Measurements from ENCODE around the gene PDZRN4. TPM values are rescaled to one million over a fixed set of nuclear protein-coding genes. Genes with fewer than 3 reads are reported as not detected.

The PDZRN4 gene
- total and polyA plus RNA-seq, 2 experiments from 2014 or later, result 0.90 TPM; not detected in 1

DNA sequence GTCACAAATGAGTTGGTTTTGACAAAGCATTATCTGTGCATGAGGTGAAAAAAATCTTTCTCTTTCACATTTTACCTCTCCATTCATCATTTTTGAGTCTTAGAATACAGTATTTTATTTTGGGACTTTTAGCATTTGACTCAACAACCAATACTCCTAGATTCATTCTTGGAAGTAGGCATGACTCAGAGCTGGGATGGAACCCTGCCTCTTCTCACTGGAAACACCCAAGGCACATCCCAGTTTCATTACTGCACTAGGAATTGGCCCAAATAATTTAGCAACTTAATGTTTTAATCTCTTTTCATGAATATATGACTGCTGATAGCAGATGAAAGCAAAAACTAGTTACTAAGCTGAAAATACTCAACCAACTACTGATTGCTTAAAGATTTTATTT lies 3.3 kb upstream of the PDZRN4 start (continued):
- TF ChIP-seq, protein P1, sequence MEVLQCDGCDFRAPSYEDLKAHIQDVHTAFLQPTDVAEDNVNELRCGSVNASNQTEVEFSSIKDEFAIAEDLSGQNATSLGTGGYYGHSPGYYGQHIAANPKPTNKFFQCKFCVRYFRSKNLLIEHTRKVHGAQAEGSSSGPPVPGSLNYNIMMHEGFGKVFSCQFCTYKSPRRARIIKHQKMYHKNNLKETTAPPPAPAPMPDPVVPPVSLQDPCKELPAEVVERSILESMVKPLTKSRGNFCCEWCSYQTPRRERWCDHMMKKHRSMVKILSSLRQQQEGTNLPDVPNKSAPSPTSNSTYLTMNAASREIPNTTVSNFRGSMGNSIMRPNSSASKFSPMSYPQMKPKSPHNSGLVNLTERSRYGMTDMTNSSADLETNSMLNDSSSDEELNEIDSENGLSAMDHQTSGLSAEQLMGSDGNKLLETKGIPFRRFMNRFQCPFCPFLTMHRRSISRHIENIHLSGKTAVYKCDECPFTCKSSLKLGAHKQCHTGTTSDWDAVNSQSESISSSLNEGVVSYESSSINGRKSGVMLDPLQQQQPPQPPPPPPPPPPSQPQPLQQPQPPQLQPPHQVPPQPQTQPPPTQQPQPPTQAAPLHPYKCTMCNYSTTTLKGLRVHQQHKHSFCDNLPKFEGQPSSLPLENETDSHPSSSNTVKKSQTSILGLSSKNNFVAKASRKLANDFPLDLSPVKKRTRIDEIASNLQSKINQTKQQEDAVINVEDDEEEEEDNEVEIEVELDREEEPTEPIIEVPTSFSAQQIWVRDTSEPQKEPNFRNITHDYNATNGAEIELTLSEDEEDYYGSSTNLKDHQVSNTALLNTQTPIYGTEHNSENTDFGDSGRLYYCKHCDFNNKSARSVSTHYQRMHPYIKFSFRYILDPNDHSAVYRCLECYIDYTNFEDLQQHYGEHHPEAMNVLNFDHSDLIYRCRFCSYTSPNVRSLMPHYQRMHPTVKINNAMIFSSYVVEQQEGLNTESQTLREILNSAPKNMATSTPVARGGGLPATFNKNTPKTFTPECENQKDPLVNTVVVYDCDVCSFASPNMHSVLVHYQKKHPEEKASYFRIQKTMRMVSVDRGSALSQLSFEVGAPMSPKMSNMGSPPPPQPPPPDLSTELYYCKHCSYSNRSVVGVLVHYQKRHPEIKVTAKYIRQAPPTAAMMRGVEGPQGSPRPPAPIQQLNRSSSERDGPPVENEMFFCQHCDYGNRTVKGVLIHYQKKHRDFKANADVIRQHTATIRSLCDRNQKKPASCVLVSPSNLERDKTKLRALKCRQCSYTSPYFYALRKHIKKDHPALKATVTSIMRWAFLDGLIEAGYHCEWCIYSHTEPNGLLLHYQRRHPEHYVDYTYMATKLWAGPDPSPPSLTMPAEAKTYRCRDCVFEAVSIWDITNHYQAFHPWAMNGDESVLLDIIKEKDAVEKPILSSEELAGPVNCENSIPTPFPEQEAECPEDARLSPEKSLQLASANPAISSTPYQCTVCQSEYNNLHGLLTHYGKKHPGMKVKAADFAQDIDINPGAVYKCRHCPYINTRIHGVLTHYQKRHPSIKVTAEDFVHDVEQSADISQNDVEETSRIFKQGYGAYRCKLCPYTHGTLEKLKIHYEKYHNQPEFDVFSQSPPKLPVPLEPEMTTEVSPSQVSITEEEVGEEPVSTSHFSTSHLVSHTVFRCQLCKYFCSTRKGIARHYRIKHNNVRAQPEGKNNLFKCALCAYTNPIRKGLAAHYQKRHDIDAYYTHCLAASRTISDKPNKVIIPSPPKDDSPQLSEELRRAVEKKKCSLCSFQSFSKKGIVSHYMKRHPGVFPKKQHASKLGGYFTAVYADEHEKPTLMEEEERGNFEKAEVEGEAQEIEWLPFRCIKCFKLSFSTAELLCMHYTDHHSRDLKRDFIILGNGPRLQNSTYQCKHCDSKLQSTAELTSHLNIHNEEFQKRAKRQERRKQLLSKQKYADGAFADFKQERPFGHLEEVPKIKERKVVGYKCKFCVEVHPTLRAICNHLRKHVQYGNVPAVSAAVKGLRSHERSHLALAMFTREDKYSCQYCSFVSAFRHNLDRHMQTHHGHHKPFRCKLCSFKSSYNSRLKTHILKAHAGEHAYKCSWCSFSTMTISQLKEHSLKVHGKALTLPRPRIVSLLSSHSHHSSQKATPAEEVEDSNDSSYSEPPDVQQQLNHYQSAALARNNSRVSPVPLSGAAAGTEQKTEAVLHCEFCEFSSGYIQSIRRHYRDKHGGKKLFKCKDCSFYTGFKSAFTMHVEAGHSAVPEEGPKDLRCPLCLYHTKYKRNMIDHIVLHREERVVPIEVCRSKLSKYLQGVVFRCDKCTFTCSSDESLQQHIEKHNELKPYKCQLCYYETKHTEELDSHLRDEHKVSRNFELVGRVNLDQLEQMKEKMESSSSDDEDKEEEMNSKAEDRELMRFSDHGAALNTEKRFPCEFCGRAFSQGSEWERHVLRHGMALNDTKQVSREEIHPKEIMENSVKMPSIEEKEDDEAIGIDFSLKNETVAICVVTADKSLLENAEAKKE (CRISPR knock-in tag; IDR thresholded peaks at IDR 0.05), result no peak
- TF ChIP-seq STAT1 (IDR thresholded peaks at IDR 0.05; ENCODE audit: unreplicated experiment), result no peak
- no peak for TF ChIP-seq POLR2AphosphoS5 (IDR thresholded peaks at IDR 0.05; ENCODE audit: low read depth)

GRCh38 chr12:41186026-41186425 lies 2.1 kb upstream of the PDZRN4 start:
- no peak for DNase-seq (ENCODE audit: low spot score)
- Histone ChIP-seq H3K27me3 (ENCODE audit: insufficient read depth) (peaks cover 53% of the 10 kb centered on the region), H3K36me3 (ENCODE audit: insufficient read depth) (no peaks in the 10 kb centered on the region), H3K27ac (ENCODE audit: low read depth) (no peak overlapping the region), H3K9me2 (ENCODE audit: insufficient read depth) (no peaks in the 10 kb centered on the region), H4K20me1 (replicated peaks; ENCODE audit: insufficient read depth) (no peaks in the 10 kb centered on the region), H2AFZ (no peak overlapping the region), H3K79me2 (replicated peaks; ENCODE audit: insufficient read depth) (no peaks in the 10 kb centered on the region), H3K4me1 (ENCODE audit: insufficient read depth) (no peaks in the 10 kb centered on the region), H3K4me3 (no peak overlapping the region), H3K4me2 (no peak overlapping the region), H3F3A (replicated peaks; ENCODE audit: low read depth) (0 out of 2 replicates have a peak, but pooled peaks cover 3% of the 10 kb centered on the region)
- Mint-ChIP-seq H3K9me3 (no peaks in the 10 kb centered on the region), H3K4me1 (peaks cover 19% of the 10 kb centered on the region), H3K36me3 (ENCODE audit: low read depth) (no peaks in the 10 kb centered on the region), H3K27me3 (ENCODE audit: insufficient read depth, low read depth, poor library complexity) (peaks cover 30% of the 10 kb centered on the region), H3K4me3 (no peak overlapping the region), H3K27ac (no peak overlapping the region)
- no peak for ATAC-seq
- TF ChIP-seq JUNB (IDR thresholded peaks at IDR 0.05; ENCODE audit: unreplicated experiment) (no peak), ZNF331 (CRISPR knock-in tag; IDR thresholded peaks at IDR 0.05; ENCODE audit: low read depth) (no peak), NANOG (IDR thresholded peaks at IDR 0.05; ENCODE audit: borderline replicate concordance) (no peak), STAT1 (IDR thresholded peaks at IDR 0.05; ENCODE audit: unreplicated experiment) (no peak), EZH2phosphoT487 (IDR thresholded peaks at IDR 0.05; ENCODE audit: unreplicated experiment) (no peak)
- TF ChIP-seq, protein P1 (CRISPR knock-in tag; IDR thresholded peaks at IDR 0.05), result no peak
